Neuronal stem cell (in vitro differentiated cells): Measurements from ENCODE around the gene TCF7L2.

Experiments used
- DNase-seq: peaks from one replicate; pipeline ENCODE4 v3.0.0-alpha.2; 2013; ENCODE audit warnings: low spot score
- H2AFZ ChIP-seq: one replicate; pipeline ENCODE4 v1.6.1; 2013; ENCODE audit warnings: mild to moderate bottlenecking, low read length, inconsistent platforms
- H2AK5ac ChIP-seq: 2 replicates; pipeline ENCODE4 v1.6.1; 2013; ENCODE audit warnings: low read depth, mild to moderate bottlenecking, inconsistent platforms, low read length, moderate library complexity, mixed read lengths
- H2BK120ac ChIP-seq: 2 replicates; pipeline ENCODE4 v1.6.1; 2013; ENCODE audit warnings: low read depth, mild to moderate bottlenecking, inconsistent platforms, low read length, moderate library complexity, mixed read lengths
- H2BK12ac ChIP-seq: one replicate; pipeline ENCODE4 v1.6.1; 2013; ENCODE audit warnings: low read length, inconsistent platforms
- H2BK15ac ChIP-seq: 2 replicates; pipeline ENCODE4 v1.6.1; 2013; ENCODE audit warnings: mild to moderate bottlenecking, low read length, inconsistent platforms, mixed read lengths
- H2BK5ac ChIP-seq: one replicate; pipeline ENCODE4 v1.6.1; 2013; ENCODE audit warnings: inconsistent platforms, mild to moderate bottlenecking, low read length, moderate library complexity
- H3K14ac ChIP-seq: one replicate; pipeline ENCODE4 v1.6.1; 2013; ENCODE audit warnings: low read length, inconsistent platforms
- H3K18ac ChIP-seq: 2 replicates; pipeline ENCODE4 v1.6.1; 2013; ENCODE audit warnings: low read length, inconsistent platforms
- H3K23ac ChIP-seq: 2 replicates; pipeline ENCODE4 v1.6.1; 2013; ENCODE audit warnings: low read depth, mild to moderate bottlenecking, mixed read lengths, low read length, inconsistent platforms; ENCODE audit not compliant: poor library complexity
- H3K27ac ChIP-seq: replicated peaks from 3 replicates; pipeline ENCODE4 v1.5.1; 2013; ENCODE audit warnings: low read length, inconsistent platforms
- H3K27me3 ChIP-seq, 3 experiments: 2 replicates each; pipeline ENCODE4 v1.6.1; 2013; ENCODE audit warnings: low read length in 3 of 3, mild to moderate bottlenecking in 2 of 3, inconsistent platforms in 1 of 3, low read depth in 1 of 3, mixed read lengths in 1 of 3, moderate library complexity in 1 of 3; ENCODE audit not compliant: control insufficient read depth in 3 of 3, insufficient read depth in 3 of 3
- H3K36me3 ChIP-seq, 2 donors: replicated peaks in 1 of 2; 2 replicates each; pipeline ENCODE4 v1.6.1; 2013; ENCODE audit warnings: low read length in 2 of 2; ENCODE audit not compliant: control insufficient read depth in 2 of 2, insufficient read depth in 2 of 2
- H3K4ac ChIP-seq: 2 replicates; pipeline ENCODE4 v1.6.1; 2013; ENCODE audit warnings: inconsistent platforms, mild to moderate bottlenecking, low read length, moderate library complexity
- H3K4me1 ChIP-seq, 2 donors: 1 replicate in 1 of 2; 2 replicates in 1 of 2; pipeline ENCODE4 v1.6.1; 2013; ENCODE audit warnings: low read length in 2 of 2, low read depth in 1 of 2; ENCODE audit not compliant: control insufficient read depth in 2 of 2, insufficient read depth in 1 of 2
- H3K4me2 ChIP-seq: one replicate; pipeline ENCODE4 v1.6.1; 2013; ENCODE audit warnings: mild to moderate bottlenecking, low read length, inconsistent platforms; ENCODE audit not compliant: insufficient read depth, poor library complexity, severe bottlenecking
- H3K4me3 ChIP-seq, 2 donors: 2 replicates each; pipeline ENCODE4 v1.5.1; 2013; ENCODE audit warnings: low read length in 2 of 2, mild to moderate bottlenecking in 2 of 2, inconsistent platforms in 1 of 2, moderate library complexity in 1 of 2
- H3K79me1 ChIP-seq: one replicate; pipeline ENCODE4 v1.6.1; 2013; ENCODE audit warnings: low read depth, mild to moderate bottlenecking, inconsistent platforms, low read length, moderate library complexity
- H3K9ac ChIP-seq: one replicate; pipeline ENCODE4 v1.6.1; 2013; ENCODE audit warnings: mild to moderate bottlenecking, low read depth, low read length, inconsistent platforms; ENCODE audit not compliant: poor library complexity
- H3K9me3 ChIP-seq, 2 donors: replicated peaks in 1 of 2; 2 replicates each; pipeline versions ENCODE3 to v1.6.1; 2013; ENCODE audit warnings: low read length in 2 of 2, mild to moderate bottlenecking in 2 of 2, inconsistent platforms in 1 of 2, low read depth in 1 of 2, mixed read lengths in 1 of 2, moderate library complexity in 1 of 2; ENCODE audit not compliant: control insufficient read depth in 2 of 2, insufficient read depth in 1 of 2
- H4K8ac ChIP-seq: one replicate; pipeline ENCODE4 v1.6.1; 2013; ENCODE audit warnings: low read depth, mild to moderate bottlenecking, inconsistent platforms, low read length, moderate library complexity
- H4K91ac ChIP-seq: one replicate; pipeline ENCODE4 v1.6.1; 2013; ENCODE audit warnings: low read length, low read depth, mild to moderate bottlenecking, inconsistent platforms; ENCODE audit not compliant: poor library complexity
- WGBS, 2 donors: extraction: QIAGEN DNeasy Blood & Tissue Kit; methylation state at CpG; one replicate each; pipeline ENCODE4 v1.1.7; 2013; ENCODE audit warnings: missing lambda C conversion rate in 2 of 2, mixed read lengths in 1 of 2; ENCODE audit not compliant: insufficient read length in 2 of 2, insufficient replicate concordance in 1 of 2; ENCODE audit errors: extremely low coverage in 2 of 2; 5-methylcytosine and 5-hydroxymethylcytosine counted together

The TCF7L2 gene

DNA sequence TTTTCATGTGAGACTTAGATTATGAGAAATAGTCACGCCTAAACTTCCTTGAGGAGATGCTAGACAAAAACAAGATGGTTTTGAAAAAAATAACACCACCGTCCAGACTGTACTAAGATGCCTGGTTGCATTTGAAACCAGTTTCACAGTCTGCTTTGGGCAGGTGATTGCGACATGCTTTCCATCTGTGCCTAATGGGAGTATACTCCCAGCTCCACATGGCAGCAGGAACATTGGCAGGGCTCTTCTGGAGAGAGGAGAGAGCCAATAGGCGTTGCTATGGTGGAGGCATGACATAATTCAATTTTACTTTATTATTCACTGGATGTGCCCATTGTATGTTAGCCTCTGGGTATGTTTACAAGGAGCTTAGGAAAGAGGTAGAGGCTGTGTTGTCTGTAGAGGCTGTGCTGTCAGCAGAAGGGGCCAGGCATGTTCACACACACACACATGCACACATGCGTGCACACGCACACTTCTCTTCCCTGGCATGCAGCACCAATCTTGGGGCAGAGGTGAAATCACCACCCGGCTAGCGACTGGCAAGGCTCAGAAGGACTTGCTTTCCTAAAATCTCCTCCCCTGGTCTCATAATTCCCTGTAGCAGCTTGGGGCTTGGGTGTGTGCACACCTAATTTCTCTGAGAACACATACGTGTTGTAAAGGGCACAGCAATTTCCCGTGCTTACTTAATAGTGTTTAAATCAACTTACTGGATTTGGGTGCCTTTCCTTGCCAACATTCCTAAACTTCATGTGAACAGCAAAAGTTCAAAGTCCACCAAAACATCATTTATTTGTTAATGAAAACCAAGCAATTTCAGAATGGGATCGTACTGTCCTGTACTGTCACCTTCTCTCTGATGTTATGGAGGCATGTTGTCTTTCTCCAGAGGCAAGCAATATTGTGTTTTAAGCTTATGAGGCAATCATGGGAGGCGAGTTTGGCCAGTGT is 162.1 kb downstream of the TCF7L2 start:
- no peak overlapping the region for H2BK15ac ChIP-seq
- H4K8ac ChIP-seq, result no peak overlapping the region
- no peak overlapping the region for H2BK12ac ChIP-seq
- no peaks in the 10 kb centered on the region for H3K27me3 ChIP-seq
- H3K4me2 ChIP-seq, result no peak overlapping the region
- no peaks in the 10 kb centered on the region for H3K36me3 ChIP-seq
- H3K79me1 ChIP-seq, result peaks cover 4% of the 10 kb centered on the region
- no peak overlapping the region for H3K14ac ChIP-seq
- peak overlapping the region; percentile 46 for H3K18ac ChIP-seq
- peaks cover 7 to 10% of the 10 kb centered on the region in 2 donors for H3K4me1 ChIP-seq
- H2BK5ac ChIP-seq, result no peak overlapping the region
- no peak overlapping the region for H2AK5ac ChIP-seq
- no peak overlapping the region for H3K4ac ChIP-seq
- H3K23ac ChIP-seq, result no peak overlapping the region
- no peak overlapping the region for H4K91ac ChIP-seq
- no peak overlapping the region for H3K27ac ChIP-seq
- no CpG with 5 or more reads among the region's 12 CpGs for WGBS, 2 donors
- no peaks in the 10 kb centered on the region for H3K9me3 ChIP-seq
- H3K4me3 ChIP-seq, result no peak overlapping the region
- DNase-seq, result no peak
- no peak overlapping the region for H3K9ac ChIP-seq
- H2AFZ ChIP-seq, result no peak overlapping the region
- H2BK120ac ChIP-seq, result no peak overlapping the region

DNA sequence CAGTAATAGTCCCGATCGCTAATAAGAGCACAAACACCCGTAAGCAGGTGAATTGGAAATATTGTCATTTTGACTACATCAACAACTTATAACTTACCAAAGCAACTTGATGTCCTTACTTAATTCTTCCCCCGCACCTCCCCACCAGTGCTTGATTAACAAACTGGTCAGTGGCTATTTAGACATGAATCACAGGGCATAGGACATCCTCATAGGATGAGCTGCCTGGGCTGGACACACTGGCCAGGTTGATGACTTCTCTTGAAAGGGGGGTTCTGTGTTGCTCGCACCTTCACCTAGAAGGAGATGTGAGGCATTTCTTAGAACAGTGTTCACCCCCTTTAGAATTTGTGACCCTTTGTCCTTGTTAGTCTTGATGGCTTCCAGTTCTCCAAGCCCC is 163.2 kb downstream of the TCF7L2 start:
- H3K4me3 ChIP-seq, result no peak overlapping the region
- no peaks in the 10 kb centered on the region for H3K27me3 ChIP-seq
- H3K36me3 ChIP-seq, result no peaks in the 10 kb centered on the region
- no peak overlapping the region for H3K27ac ChIP-seq
- H3K18ac ChIP-seq, result no peak overlapping the region
- no peak overlapping the region for H3K9ac ChIP-seq
- no peak overlapping the region for H2BK15ac ChIP-seq
- H2BK120ac ChIP-seq, result no peak overlapping the region
- no peak for DNase-seq
- no peak overlapping the region for H4K91ac ChIP-seq
- H3K4ac ChIP-seq, result no peak overlapping the region
- WGBS, 2 donors, result no CpG with 5 or more reads among the region's 5 CpGs
- H3K23ac ChIP-seq, result no peak overlapping the region
- no peaks in the 10 kb centered on the region for H3K9me3 ChIP-seq
- no peak overlapping the region for H2BK5ac ChIP-seq
- no peak overlapping the region for H2AFZ ChIP-seq
- H2AK5ac ChIP-seq, result no peak overlapping the region
- H4K8ac ChIP-seq, result no peak overlapping the region
- H3K79me1 ChIP-seq, result peaks cover 4% of the 10 kb centered on the region
- no peak overlapping the region for H3K4me2 ChIP-seq
- H3K4me1 ChIP-seq, result peaks cover 7% of the 10 kb centered on the region in 2 donors
- H2BK12ac ChIP-seq, result no peak overlapping the region
- H3K14ac ChIP-seq, result no peak overlapping the region

DNA sequence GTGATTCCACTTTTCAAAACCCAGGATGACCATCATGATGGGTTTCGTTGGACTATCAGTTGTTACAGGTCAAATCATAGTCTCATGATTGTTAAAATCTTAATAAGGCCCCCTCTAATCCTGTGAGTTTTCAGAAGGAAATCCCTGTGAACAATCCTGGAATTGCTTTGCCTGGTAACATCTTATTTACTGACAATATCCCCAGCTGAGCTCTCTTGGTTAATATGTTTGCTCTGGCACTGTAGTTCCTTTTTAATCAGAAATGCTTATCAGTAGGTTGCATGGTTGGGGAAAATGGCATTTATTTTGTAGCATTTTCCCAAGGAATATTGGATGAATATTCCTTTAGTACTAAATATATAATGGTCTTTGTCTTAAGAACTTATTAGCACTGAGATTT is 163.9 kb downstream of the TCF7L2 start:
- Histone ChIP-seq H3K23ac (no peak overlapping the region), H2AFZ (no peak overlapping the region), H3K4me1 (peaks cover 2 to 6% of the 10 kb centered on the region in 2 donors), H2BK120ac (no peak overlapping the region), H3K9ac (no peak overlapping the region), H3K36me3 (no peaks in the 10 kb centered on the region), H3K27ac (no peak overlapping the region), H2BK12ac (no peak overlapping the region), H3K18ac (no peak overlapping the region), H2BK15ac (no peak overlapping the region), H2AK5ac (no peak overlapping the region), H3K14ac (no peak overlapping the region), H4K8ac (no peak overlapping the region), H3K4me2 (no peak overlapping the region), H4K91ac (no peak overlapping the region), H3K4ac (no peak overlapping the region), H3K27me3 (no peaks in the 10 kb centered on the region), H3K4me3 (no peak overlapping the region), H2BK5ac (no peak overlapping the region), H3K9me3 (no peaks in the 10 kb centered on the region), H3K79me1 (peaks cover 4% of the 10 kb centered on the region)
- WGBS, 2 donors, result no CpG with 5 or more reads among the region's 1 CpG
- DNase-seq, result no peak

DNA sequence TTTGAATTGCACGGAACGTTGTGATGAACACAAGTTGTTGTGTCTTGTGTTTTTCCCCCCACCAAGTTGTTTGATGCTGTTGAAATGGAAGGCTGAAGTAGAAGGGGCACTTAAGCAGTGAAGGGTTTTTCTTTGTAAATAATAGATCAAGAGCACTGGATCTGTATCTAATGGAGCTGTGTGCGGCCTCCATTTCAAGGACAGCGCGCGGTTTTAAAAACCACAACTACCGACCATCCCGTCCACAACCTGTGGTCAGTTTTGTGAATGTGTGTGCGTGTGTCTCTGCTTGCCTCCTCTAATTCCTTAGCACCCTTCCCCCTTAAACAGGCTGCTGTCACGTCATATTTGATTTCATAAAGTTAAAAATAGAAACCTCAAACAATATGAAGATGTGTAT is 165.5 kb downstream of the TCF7L2 start:
- Histone ChIP-seq H2AK5ac (no peak overlapping the region), H4K91ac (no peak overlapping the region), H3K4me3 (no peak overlapping the region), H2BK5ac (no peak overlapping the region), H3K79me1 (peaks cover 3% of the 10 kb centered on the region), H3K18ac (no peak overlapping the region), H3K36me3 (no peaks in the 10 kb centered on the region), H4K8ac (no peak overlapping the region), H3K14ac (no peak overlapping the region), H2BK120ac (no peak overlapping the region), H3K4ac (no peak overlapping the region), H3K27me3 (no peaks in the 10 kb centered on the region), H2BK12ac (no peak overlapping the region), H3K4me2 (no peak overlapping the region), H3K23ac (no peak overlapping the region), H2BK15ac (no peak overlapping the region), H2AFZ (no peak overlapping the region), H3K9ac (no peak overlapping the region), H3K9me3 (peaks cover 0 to 6% of the 10 kb centered on the region in 2 donors), H3K27ac (no peak overlapping the region), H3K4me1 (peaks cover 0 to 7% of the 10 kb centered on the region in 2 donors)
- DNase-seq, result no peak
- WGBS, 2 donors, result no CpG with 5 or more reads among the region's 10 CpGs
